B cell (primary cell): ENCODE measurements around the gene INAFM2. TPM values are rescaled to one million over a fixed set of nuclear protein-coding genes. Genes with fewer than 3 reads are reported as not detected.

ENCODE experiments used
- ATAC-seq: fragments of 200-7000 bp; cut with Tn5 transposase; one replicate; pipeline ENCODE4 v1.10.0; 2021; ENCODE audit warnings: low read depth, mild to moderate bottlenecking, moderate number of reproducible peaks, moderate library complexity
- CTCF ChIA-PET: fragments of 350-600 bp; sonication (Branson Sonifier 250); formaldehyde crosslinking; loops from one replicate; lab custom pipeline; 2021; ENCODE audit warnings: antibody characterized with exemption, inconsistent platforms; lab: Charles Lee
- POLR2A ChIA-PET: fragments of 350-600 bp; sonication (Branson Sonifier 250); formaldehyde crosslinking; loops from one replicate; lab custom pipeline; 2021; ENCODE audit warnings: antibody characterized with exemption; lab: Charles Lee
- DNase-seq: peaks from one replicate; pipeline ENCODE4 v3.0.0; 2013
- H2AFZ ChIP-seq: 2 replicates; pipeline ENCODE4 v1.6.1; 2012; ENCODE audit warnings: mild to moderate bottlenecking, low read depth, low read length; ENCODE audit not compliant: insufficient read depth, poor library complexity, severe bottlenecking
- H3K27ac ChIP-seq, 2 donors: 1 replicate in 1 of 2; 2 replicates in 1 of 2; pipeline ENCODE4 v1.5.1; 2012 to 2013; ENCODE audit warnings: low read length in 2 of 2, mild to moderate bottlenecking in 2 of 2, moderate library complexity in 1 of 2
- H3K27me3 ChIP-seq, 4 experiments: fragments of 200-600 bp in 1 of 4; sonication (generic) in 1 of 4; replicated peaks in 1 of 4; 1 replicate in 2 of 4; 2 replicates in 2 of 4; pipeline versions ENCODE4 v1.6.1 to v1.7.0; 2013 to 2016; ENCODE audit warnings: low read length in 3 of 4, mild to moderate bottlenecking in 2 of 4, mixed read lengths in 1 of 4, moderate library complexity in 1 of 4; ENCODE audit not compliant: insufficient read depth in 4 of 4, control insufficient read depth in 3 of 4; ENCODE audit errors: control extremely low read depth in 1 of 4
- H3K36me3 ChIP-seq, 2 experiments: replicated peaks in 1 of 2; 1 replicate in 1 of 2; 2 replicates in 1 of 2; pipeline versions ENCODE4 v1.6.1 to v1.7.1; 2013; ENCODE audit warnings: low read length in 1 of 2; ENCODE audit not compliant: insufficient read depth in 2 of 2, control insufficient read depth in 1 of 2; ENCODE audit errors: control extremely low read depth in 1 of 2, extremely low read depth in 1 of 2
- H3K4me1 ChIP-seq, 2 donors: fragments of 200-600 bp in 1 of 2; sonication (generic) in 1 of 2; 1 replicate in 1 of 2; 2 replicates in 1 of 2; pipeline versions ENCODE4 v1.5.1 to v1.6.1; 2013 to 2017; ENCODE audit warnings: low read length in 2 of 2; ENCODE audit not compliant: control insufficient read depth in 2 of 2, insufficient read depth in 2 of 2
- H3K4me2 ChIP-seq: replicated peaks from 2 replicates; pipeline ENCODE3; 2012; ENCODE audit warnings: mild to moderate bottlenecking, low read depth, low read length; ENCODE audit not compliant: poor library complexity, severe bottlenecking
- H3K4me3 ChIP-seq, 5 experiments: fragments of 200-600 bp in 1 of 5; sonication (generic) in 1 of 5; 1 replicate in 3 of 5; 2 replicates in 2 of 5; pipeline versions ENCODE4 v1.5.1 to v1.7.0; 2011 to 2016; ENCODE audit warnings: low read length in 4 of 5, mild to moderate bottlenecking in 4 of 5, low read depth in 2 of 5, control low read depth in 1 of 5, moderate library complexity in 1 of 5; ENCODE audit not compliant: insufficient read depth in 1 of 5; ENCODE audit errors: control extremely low read depth in 1 of 5, extremely low read depth in 1 of 5
- H3K79me2 ChIP-seq: fragments of 200-600 bp; sonication (generic); one replicate; pipeline ENCODE4 v1.6.0; 2016; ENCODE audit warnings: low read length; ENCODE audit not compliant: control insufficient read depth, insufficient read depth
- H3K9ac ChIP-seq: fragments of 200-600 bp; sonication (generic); 2 replicates; pipeline ENCODE4 v1.6.1; 2017; ENCODE audit warnings: mild to moderate bottlenecking, low read length, moderate library complexity
- H3K9me3 ChIP-seq, 3 donors: one replicate each; pipeline versions ENCODE4 v1.6.1 to v1.7.1; 2013; ENCODE audit warnings: low read length in 2 of 3; ENCODE audit not compliant: control insufficient read depth in 2 of 3, insufficient read depth in 1 of 3; ENCODE audit errors: control extremely low read depth in 1 of 3
- H4K20me1 ChIP-seq: 2 replicates; pipeline ENCODE4 v1.6.0; 2012; ENCODE audit warnings: mild to moderate bottlenecking, low read length; ENCODE audit not compliant: insufficient read depth, control insufficient read depth, poor library complexity, severe bottlenecking
- H3K27ac Mint-ChIP-seq: one replicate; pipeline ENCODE4 v1.8.0; 2021; ENCODE audit warnings: mixed read lengths
- H3K27me3 Mint-ChIP-seq: one replicate; pipeline ENCODE4 v1.8.0; 2021; ENCODE audit warnings: mixed read lengths
- H3K4me1 Mint-ChIP-seq: one replicate; pipeline ENCODE4 v1.8.0; 2021; ENCODE audit warnings: mixed read lengths
- H3K4me3 Mint-ChIP-seq: one replicate; pipeline ENCODE4 v1.8.0; 2021; ENCODE audit warnings: mixed read lengths
- H3K9me3 Mint-ChIP-seq: one replicate; pipeline ENCODE4 v1.8.0; 2022; ENCODE audit warnings: mixed read lengths; ENCODE audit not compliant: insufficient read depth
- CTCF ChIP-seq: fragments of 200-600 bp; IDR thresholded peaks from one replicate; pipeline ENCODE4 v1.8.0; 2022; ENCODE audit warnings: antibody characterized with exemption, mild to moderate bottlenecking
- EZH2 ChIP-seq: IDR thresholded peaks from 2 replicates; pipeline ENCODE4 v1.6.1; 2012; ENCODE audit warnings: borderline replicate concordance, low read depth, mild to moderate bottlenecking, moderate library complexity, low read length; ENCODE audit not compliant: insufficient read depth, poor library complexity, severe bottlenecking
- WGBS: methylation state at CpG from one replicate; pipeline ENCODE4 v1.1.5; 2013; ENCODE audit warnings: missing lambda C conversion rate; ENCODE audit not compliant: insufficient coverage; 5-methylcytosine and 5-hydroxymethylcytosine counted together
- intact Hi-C: fragments of 100-400 bp; cut with micrococcal nuclease; formaldehyde crosslinking; loops from one replicate; pipeline ENCODE4 v1.10.0; 2022
- polyA plus RNA-seq: library from polyadenylated mRNA; depleted of rRNA; stranded (reverse); fragments of >200 nt; gene quantifications from 2 replicates; pipeline ENCODE4 v1.2.3, GENCODE V29; 2012
- total RNA-seq, 2 donors: library from RNA; stranded (reverse); fragments of 120-200 nt in 1 of 2; gene quantifications; 1 replicate in 1 of 2; 2 replicates in 1 of 2; pipeline versions ENCODE4 v1.2.3 to v1.2.4, GENCODE V29; 2013 to 2022

INAFM2 gene
- total and polyA plus RNA-seq, 2 donors (not counting 1 experiment from before 2014, with no cell fraction given) = 3.0 to 7.0 TPM

GRCh38 chr15:40285554-40286011 is 37.9 kb upstream of the INAFM2 start:
- CTCF ChIA-PET = interaction anchor here (0.8 to 5.7 kb wide), 7 partner anchors 12 to 52 kb away, joined by 3 to 58 read pairs (median 9); partner anchors contain the start of gene PLCB2
- Histone ChIP-seq H2AFZ (no peak overlapping the region), H3K4me3 (no peak overlapping the region), H3K79me2 (no peaks in the 10 kb centered on the region), H3K9me3 (peaks cover 0 to 5% (median 0%) of the 10 kb centered on the region in 3 donors), H4K20me1 (no peaks in the 10 kb centered on the region), H3K9ac (no peak overlapping the region), H3K27me3 (peaks cover 0 to 15% (median 9%) of the 10 kb centered on the region in 4 experiments), H3K36me3 (peaks cover 0 to 21% of the 10 kb centered on the region in 2 experiments), H3K27ac (no peak overlapping the region), H3K4me2 (no peak overlapping the region), H3K4me1 (peaks cover 13 to 17% of the 10 kb centered on the region in 2 donors)
- POLR2A ChIA-PET = interaction anchor here (0.9 to 1.1 kb wide), 2 partner anchors 22 to 24 kb away, joined by 3 to 4 read pairs; partner anchors contain the start of gene PLCB2
- Mint-ChIP-seq H3K4me3 (no peak overlapping the region), H3K27ac (no peak overlapping the region), H3K27me3 (peaks cover under 1% of the 10 kb centered on the region), H3K9me3 (no peaks in the 10 kb centered on the region), H3K4me1 (peaks cover 8% of the 10 kb centered on the region)
- no peak for TF ChIP-seq EZH2
- TF ChIP-seq CTCF = no peak
- intact Hi-C loops = no loop called here
- no peak for DNase-seq
- no peak for ATAC-seq
- 50% methylated on average over 1 of the region's 1 CpG for WGBS

DNA sequence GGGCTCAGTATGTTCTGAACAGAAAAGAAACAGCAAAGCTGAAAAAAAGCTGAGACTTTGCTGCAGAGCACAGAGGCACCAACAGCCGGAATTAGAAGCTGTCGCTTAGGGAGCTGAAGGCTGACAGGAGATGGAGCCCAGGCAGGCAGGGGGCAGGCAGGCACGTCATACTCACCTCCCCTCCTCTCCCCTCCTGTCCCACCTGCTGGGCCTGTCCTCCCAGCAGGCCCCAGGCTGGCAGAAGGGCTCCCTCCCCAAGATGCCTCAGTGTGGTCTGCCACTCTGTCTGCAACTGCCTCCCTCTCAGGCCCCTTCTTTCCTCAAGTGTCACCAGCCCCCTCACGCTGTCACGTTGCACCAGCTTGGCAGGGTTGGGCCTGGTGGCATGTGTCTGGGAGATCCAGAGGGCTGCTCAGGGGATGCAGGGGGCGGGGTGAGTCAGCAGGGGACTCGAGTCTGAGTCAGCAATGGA is 37.4 kb upstream of the INAFM2 start:
- POLR2A ChIA-PET = interaction anchor here (0.9 kb wide), 1 partner anchor 23 kb away, joined by 3 read pairs; no protein-coding TSS in a partner anchor
- H3K4me1 Mint-ChIP-seq = peaks cover 6% of the 10 kb centered on the region
- no peak for ATAC-seq
- no peaks in the 10 kb centered on the region for H3K79me2 ChIP-seq
- H3K27ac ChIP-seq = no peak overlapping the region
- no peak for DNase-seq
- CTCF ChIA-PET = interaction anchor here (1.2 to 5.7 kb wide), 5 partner anchors 12 to 52 kb away, joined by 6 to 58 read pairs (median 9); partner anchors contain the start of gene PLCB2
- H3K9ac ChIP-seq = no peak overlapping the region
- H3K27ac Mint-ChIP-seq = no peak overlapping the region
- 93% methylated on average over 7 of the region's 7 CpGs for WGBS
- H3K4me2 ChIP-seq = no peak overlapping the region
- no peak overlapping the region for H3K4me3 ChIP-seq
- H3K4me1 ChIP-seq = peaks cover 13 to 17% of the 10 kb centered on the region in 2 donors
- H3K9me3 ChIP-seq = peaks cover 0 to 5% (median 0%) of the 10 kb centered on the region in 3 donors
- H2AFZ ChIP-seq = no peak overlapping the region
- H4K20me1 ChIP-seq = no peaks in the 10 kb centered on the region
- peaks cover 0 to 10% (median 5%) of the 10 kb centered on the region in 4 experiments for H3K27me3 ChIP-seq
- no peaks in the 10 kb centered on the region for H3K9me3 Mint-ChIP-seq
- no peaks in the 10 kb centered on the region for H3K27me3 Mint-ChIP-seq
- H3K4me3 Mint-ChIP-seq = no peak overlapping the region
- TF ChIP-seq EZH2 (no peak), CTCF (no peak)
- intact Hi-C loops = no loop called here
- H3K36me3 ChIP-seq = peaks cover 0 to 21% of the 10 kb centered on the region in 2 experiments
